C4-2B (cell line): Measurements from ENCODE around the gene PREX1.

ENCODE experiments used
- H3K27ac ChIP-seq: fragments of 450-650 bp; 2 replicates; pipeline ENCODE4 v1.5.1; 2017
- ZFX ChIP-seq: fragments of 450-650 bp; IDR thresholded peaks from 2 replicates; pipeline ENCODE4 v1.6.1; 2017
- TF ChIP-seq, protein P1 (sequence below): fragments of 450-650 bp; conservative IDR thresholded peaks from 2 replicates; pipeline ENCODE4 v1.5.1; 2017; ENCODE audit warnings: mild to moderate bottlenecking

PREX1 gene

DNA sequence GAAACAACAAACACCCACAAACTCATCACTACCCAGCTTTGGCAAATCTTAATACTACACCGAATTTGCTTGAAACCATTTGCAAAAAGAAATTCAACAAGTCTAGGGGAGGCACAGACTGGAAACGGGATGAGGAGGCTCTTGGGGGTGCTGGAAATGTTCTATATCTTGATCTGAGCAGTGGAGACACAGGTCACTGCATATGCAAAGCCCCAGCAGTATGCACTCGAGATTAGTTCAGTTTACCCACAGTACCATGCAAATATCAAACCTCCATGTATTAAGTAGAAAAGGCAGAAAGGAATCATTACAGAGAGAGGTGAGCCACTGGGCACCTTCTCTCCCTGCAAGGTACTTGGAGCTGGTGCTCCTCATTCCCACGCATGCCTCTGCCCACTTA lies 75.9 kb downstream of the PREX1 start:
- H3K27ac ChIP-seq = no peak overlapping the region
- no peak for TF ChIP-seq ZFX
- TF ChIP-seq, protein P1, sequence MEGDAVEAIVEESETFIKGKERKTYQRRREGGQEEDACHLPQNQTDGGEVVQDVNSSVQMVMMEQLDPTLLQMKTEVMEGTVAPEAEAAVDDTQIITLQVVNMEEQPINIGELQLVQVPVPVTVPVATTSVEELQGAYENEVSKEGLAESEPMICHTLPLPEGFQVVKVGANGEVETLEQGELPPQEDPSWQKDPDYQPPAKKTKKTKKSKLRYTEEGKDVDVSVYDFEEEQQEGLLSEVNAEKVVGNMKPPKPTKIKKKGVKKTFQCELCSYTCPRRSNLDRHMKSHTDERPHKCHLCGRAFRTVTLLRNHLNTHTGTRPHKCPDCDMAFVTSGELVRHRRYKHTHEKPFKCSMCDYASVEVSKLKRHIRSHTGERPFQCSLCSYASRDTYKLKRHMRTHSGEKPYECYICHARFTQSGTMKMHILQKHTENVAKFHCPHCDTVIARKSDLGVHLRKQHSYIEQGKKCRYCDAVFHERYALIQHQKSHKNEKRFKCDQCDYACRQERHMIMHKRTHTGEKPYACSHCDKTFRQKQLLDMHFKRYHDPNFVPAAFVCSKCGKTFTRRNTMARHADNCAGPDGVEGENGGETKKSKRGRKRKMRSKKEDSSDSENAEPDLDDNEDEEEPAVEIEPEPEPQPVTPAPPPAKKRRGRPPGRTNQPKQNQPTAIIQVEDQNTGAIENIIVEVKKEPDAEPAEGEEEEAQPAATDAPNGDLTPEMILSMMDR = no peak

DNA sequence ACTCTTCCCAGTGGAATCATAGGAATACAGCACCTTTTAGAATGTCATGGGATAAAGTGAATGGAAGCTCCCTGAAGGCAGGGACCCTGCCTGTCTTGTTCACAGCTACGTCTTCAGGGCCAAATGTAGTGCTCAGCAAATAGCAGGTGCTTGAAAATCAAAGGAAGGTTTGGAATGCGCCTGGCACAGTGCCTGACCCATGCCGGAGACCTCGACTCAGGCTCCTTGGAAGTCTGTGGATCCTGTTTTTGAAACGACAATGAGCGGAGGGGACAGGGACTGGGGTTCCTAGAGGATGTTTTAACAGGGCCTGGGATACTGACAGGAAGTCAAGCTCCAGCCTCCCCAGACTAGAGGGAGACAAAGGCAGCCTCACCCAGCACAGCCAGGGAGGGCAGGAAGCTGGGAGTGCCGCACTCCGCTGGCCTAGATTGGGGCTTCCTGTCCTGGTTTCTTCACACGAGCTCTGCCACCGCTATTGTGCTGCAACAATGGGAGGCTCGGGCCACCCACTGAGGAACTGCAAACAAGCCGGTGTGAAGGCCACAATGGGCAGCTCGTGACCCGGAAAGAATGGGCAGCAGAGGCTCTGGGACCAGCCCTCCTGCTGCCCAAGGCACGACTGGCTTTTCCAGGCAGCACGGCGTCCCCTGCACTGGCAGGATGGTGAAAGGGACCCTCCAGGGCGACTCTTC lies 76.7 kb downstream of the PREX1 start:
- H3K27ac ChIP-seq = no peak overlapping the region
- TF ChIP-seq, protein P1 = no peak
- TF ChIP-seq ZFX = no peak

DNA sequence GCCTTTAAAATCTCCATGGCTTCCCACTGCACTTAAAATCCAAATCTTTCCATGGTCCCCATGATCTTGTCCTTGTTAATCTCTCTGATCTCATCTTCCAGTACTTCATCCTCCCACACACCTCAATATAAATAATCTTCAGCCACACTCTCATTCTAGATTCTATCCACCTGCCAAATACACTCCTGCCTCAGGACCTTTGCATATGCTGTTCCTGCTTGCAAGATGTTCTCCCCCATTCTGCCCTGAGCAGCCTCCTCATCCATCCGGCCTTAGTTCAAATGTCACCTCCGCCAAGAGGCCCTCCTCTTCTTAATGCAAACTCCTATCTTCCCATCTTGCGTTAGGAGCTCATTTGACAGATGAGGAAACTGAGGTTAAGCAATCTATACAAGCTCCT lies 77.4 kb downstream of the PREX1 start:
- H3K27ac ChIP-seq = no peak overlapping the region
- no peak for TF ChIP-seq ZFX
- TF ChIP-seq, protein P1 = no peak

DNA sequence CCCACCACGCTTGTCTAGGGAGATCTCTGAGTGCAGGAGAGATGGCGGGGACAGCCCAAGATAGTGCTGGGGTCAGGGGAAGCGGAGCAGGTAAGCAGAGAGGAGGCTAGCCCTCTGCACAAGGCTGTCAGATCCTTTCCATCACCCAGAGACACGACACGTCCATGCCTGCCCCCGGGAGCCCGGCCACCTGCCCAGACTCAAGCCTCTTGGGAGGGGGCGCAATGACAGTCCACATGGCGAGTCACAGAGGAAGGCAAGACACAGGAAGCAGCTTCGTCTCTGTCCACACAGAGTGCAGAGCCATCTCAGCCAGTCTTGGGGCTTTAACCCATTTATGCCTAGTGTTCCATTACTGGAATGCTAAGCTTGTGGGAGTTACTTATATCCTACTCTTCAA lies 78.4 kb downstream of the PREX1 start:
- TF ChIP-seq, protein P1 = no peak
- TF ChIP-seq ZFX = no peak
- H3K27ac ChIP-seq = no peak overlapping the region

DNA sequence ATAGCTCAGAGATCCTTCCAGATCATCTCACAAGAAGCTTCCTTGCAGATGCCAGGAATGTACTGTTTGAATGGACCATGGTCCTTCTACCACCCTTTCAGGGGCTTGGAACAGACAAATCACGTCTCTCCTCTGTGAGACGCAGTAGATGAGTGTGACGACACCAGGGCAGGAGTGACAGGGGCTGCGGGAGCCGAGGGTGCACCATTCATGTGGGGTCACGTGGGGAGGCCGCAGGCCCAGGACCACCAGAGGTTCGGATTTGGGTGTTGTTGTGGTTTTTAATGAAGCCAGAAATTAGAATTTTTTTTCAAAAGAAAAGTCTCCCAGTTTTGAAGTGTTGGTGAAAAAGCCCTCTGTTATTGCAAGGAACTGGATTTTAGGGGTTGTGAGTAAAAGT lies 79.2 kb downstream of the PREX1 start:
- TF ChIP-seq, protein P1 = no peak
- no peak for TF ChIP-seq ZFX
- no peak overlapping the region for H3K27ac ChIP-seq

DNA sequence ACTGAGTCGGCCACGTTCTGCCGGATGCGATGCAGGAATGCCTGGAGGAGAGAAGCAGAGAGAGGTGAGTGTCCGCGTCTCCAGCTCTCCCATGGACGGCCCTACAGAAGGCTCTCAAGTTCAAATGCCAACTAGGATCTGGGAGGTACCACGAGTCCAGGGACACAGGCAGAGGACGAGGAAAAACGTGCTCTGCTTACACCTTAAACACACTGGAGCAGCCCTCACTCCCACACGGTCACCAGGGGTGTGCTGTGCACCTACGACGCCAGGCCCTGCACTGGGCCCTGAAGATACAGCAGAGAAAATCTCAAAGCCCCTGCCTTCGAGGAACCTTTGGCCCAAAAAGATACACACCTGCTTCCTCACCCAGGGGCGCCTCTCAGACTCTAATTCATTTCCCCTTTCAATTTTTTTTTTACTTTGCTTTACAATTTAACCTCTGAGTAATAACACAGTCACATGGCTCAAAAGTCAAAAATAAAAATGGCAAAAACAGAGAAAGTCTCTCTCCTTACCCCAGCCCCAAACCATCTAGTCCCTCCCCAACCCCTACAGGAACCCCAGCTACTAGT lies 79.9 kb downstream of the PREX1 start:
- TF ChIP-seq ZFX = no peak
- TF ChIP-seq, protein P1 = no peak
- no peak overlapping the region for H3K27ac ChIP-seq

DNA sequence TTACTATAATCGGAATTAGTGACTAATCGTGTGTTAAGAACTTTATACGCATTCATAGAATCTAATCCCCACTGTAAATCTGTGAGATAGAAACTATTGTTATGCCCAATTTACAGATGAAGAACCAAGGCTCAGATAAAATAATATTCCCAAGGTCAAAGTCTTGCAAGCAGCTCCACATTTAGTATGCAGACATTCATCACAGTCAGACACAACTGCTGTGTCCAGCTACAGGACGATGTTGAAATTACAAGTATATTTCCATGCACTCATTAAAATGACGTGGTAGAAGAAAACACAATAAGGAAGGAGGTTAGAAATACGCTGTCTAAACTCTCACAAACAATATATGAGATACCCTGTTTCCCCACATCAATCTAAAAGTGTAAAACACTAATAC lies 82.5 kb downstream of the PREX1 start:
- TF ChIP-seq, protein P1 = no peak
- no peak for TF ChIP-seq ZFX
- H3K27ac ChIP-seq = no peak overlapping the region
